HTR-8/SVneo (cell line): ENCODE measurements around the gene SPATA31E1.

ENCODE experiments used
- DNase-seq: peaks from one replicate; pipeline ENCODE4 v3.0.0; 2011; ENCODE audit warnings: low spot score, mixed read lengths; ENCODE audit not compliant: insufficient read length
- FAIRE-seq: peaks from 2 replicates; lab custom pipeline; 2011; peaks lifted over from hg19 to GRCh38; lab: Jason Lieb, UNC

SPATA31E1 gene

DNA sequence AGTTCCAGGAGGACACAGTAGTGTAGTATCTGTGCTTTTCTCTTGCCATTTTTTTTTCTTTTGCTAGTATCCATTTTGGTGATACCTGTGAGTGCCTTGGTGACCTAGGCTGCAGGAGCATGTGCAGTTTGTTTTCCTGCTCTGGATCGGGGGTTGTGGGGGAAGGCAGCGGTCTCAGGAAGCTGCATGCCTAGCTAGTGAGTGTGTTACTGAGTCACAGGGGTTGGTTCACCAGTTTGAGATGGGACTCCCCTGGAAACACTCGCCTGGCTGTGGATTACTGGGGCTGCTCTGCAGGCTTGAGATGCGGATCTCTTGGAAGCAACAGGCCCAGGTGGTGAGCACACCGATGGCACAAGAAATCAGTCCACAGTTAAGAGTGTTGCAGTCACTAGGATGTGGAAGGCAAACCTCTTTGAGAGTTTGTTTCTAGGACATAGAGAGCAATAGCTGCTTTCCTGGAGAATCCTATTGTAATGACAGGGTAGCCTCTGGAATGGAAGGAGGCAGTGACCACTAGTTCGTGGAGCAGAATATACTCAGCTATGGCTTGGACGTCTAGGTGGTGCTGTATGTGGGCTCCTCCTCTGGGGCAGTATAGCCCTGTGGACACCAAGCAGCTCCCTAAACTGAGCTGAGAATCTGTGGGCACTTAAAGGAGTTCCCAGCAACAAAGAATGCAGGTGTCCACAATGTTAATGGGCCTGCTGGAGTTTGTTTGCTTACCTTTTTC is 20.0 kb upstream of the SPATA31E1 start:
- DNase-seq = peak; percentile 27
- FAIRE-seq = peak; percentile 42

DNA sequence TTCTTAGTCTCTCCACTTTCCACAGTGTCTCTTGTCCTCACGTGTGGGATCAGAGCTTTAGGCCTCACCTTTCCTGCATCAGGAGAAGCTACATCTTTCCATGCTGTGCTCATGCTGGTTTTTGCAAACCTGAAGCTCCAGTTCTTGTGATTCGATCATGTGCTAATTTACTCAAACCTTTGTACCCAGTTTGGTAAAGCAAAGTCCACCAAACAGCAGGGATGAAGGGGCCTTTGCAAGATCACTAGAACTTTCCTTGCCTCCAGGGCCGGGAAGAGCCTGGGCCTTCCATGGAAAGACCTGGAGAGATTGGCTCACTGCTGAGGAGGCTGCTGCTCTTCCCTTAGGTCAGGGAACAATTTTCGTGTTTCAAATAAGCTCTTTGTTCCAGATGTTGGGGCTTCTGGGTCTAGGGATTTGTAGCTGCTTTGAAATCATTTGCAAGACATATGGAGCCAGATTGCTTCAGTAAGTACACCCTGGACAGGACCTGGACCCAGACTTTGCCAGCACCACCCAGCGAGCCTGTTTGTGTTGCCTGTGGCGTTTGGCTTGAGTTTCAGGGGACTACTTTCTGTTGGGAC is 18.7 kb upstream of the SPATA31E1 start:
- FAIRE-seq (no peak), DNase-seq (no peak)

DNA sequence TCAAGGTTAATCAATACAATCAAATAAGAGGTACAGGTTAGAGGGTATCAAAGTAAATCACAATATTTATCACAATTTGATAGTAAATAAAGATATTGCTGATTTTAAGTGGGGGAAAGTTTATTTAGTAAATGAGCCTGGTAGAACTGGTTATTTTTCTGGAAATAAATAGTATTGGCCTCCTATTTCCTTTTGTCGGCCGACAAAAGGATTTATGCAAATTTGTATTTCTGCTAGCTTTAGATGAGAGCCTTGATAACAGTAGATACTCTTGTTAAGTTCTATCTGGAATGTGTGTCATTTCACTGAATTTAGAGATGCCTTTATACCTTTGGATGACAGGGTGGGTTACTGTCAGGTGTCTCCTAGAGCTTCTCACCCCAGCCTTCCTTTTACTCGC is 17.8 kb upstream of the SPATA31E1 start:
- FAIRE-seq = no peak
- DNase-seq = no peak

DNA sequence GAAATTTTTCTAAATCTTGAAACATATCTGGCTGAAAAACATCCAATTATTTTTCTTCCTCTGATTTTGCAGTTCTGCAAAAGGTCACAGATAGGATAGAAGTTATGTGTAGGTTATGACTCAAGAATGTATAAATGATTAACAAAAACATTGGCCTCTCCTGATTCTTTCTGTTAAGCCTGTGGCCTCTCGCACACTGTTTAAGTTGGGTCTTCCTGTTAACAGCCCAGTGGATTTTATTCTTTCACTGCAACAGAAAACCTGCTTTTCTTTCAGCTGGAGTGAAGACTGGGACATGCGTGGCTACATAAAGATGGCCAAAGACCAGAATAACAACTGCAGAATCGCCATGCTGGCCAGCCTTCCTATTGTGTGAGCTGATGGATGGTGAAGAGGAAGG is 17.1 kb upstream of the SPATA31E1 start:
- DNase-seq (no peak), FAIRE-seq (no peak)

DNA sequence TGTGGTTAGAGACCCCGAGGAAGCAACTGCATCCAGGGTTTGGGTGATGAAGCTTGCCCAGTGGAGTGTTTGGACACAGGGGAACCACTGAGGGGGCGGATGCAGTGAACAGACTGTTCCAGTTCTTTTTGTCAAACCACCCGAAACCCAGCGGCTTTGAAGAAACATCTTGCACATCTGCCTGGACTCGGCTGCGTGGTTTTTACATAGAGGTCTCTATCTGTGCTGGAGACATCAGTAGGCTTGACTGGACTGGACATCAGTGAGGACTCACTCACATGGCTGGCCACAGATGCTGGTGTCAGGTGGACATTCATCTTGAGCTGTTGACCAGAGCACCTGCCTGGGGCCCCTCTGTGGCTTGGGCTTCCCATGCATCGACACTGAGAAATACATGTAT is 15.3 kb upstream of the SPATA31E1 start:
- DNase-seq (no peak), FAIRE-seq (no peak)

DNA sequence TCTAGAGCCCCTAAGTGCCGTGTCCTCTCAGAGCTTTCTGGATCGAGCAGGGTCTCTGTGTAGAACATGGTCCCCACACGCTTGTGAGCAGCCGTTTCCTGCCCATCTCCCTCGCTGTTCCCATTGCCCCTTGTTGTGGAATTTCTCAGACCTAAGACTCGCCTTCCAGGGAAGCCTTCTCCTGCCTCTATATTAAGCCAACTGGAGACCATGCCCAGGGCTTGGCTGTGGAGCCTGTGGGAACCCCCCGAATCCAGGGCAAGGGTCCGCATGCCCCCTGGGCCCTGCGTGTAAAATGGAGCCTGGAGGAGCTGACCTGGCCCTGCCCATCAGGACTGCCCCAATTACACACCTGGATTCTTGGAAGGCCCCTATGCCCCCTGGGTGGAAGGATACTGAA is 14.5 kb upstream of the SPATA31E1 start:
- FAIRE-seq (no peak), DNase-seq (no peak)

DNA sequence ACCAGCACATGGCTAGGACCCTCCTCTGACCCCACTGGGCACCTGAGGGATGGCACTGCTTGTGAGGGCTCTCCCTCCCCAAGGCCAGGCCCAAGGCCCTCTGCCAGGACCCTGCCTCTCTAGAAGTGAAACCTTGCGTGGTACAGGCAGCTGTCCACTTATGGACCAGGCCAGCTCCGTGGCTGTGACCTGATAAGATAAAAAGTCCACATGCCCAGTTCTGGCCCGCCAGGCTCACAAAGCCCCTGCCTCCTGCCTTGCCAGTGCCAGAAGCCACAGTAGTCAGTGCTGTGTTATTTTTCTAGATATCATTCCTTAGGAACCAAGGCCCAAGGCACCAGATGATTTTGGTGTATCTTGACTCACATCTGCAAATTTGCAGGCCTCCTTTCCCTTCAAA is 14.0 kb upstream of the SPATA31E1 start:
- DNase-seq (no peak), FAIRE-seq (no peak)

DNA sequence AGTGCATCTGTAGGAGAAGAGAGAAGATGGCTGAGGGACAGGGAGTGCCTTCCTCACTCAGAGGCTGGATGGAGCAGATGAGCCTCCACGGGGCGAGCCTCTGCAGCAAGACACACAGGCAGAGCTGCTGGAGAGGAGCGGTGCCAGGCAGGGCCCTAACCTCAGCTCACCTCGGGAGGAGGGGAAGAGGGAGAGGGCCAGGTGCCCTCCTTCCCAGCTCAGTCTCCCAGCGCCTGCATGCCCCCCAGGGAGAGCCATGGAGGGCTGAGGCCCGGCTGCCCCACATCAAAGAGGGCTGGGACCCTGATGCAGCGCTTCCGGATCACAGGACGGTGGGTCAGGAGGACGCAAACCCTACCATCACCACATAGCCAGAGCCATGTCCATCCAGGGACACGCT is 13.6 kb upstream of the SPATA31E1 start:
- FAIRE-seq (no peak), DNase-seq (no peak)

DNA sequence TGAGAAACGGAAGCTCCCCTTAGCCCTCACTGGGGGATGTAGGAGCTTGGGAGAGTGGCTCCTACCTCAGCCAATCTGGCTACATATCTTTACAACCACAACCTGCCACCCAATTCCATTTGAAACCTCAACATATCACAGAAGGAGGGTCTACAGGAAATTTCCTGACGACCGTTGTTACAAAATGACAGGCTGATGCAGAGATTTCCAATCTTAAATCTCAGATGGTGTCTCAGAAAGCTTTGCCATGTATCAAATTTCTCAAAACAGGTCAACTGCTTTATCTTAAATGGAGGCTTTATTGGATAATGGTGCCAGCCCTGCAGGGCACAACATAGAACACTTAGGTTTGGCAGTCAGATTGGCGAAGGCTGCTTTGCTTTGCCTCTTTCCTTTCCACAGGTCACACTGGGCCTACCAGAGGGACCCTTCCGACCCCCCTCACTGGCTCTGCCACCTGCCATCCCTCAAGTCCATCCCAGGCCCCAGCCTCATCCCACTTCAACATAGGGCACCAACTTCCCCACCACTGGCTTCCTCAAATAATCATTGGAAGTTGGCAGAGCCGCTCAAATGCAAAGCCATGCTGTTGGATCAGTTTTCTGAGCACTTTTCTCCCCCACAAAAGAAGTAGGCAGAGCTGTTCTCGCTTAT is 11.1 kb upstream of the SPATA31E1 start:
- DNase-seq (no peak), FAIRE-seq (no peak)

DNA sequence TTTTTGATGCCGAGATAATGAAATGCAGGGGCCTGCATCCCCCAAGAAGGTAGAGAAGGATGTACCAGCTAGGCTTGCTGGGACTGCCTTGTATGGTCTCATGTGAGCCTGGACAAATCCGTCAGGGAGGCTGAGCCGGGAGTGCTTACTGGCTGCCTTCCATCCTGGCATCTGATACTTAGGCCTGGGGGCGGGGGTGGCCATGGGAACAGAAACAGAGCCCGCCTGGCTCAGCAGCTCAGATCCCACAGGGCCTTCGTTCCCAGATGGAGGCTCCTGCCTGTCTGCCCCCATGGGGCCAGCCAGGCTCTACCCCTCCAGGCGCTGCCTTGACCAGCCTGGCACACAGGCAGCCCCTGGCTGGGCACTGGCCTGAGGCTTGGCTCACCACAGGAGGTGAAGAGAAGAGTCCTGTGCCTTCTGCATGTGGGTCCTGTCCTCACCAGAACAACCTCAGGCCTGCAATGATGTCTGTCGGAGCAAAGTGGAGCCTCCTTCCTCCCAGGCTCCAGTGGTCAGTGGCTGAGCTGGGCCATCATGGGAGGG is 10.5 kb upstream of the SPATA31E1 start:
- FAIRE-seq (no peak), DNase-seq (no peak)

DNA sequence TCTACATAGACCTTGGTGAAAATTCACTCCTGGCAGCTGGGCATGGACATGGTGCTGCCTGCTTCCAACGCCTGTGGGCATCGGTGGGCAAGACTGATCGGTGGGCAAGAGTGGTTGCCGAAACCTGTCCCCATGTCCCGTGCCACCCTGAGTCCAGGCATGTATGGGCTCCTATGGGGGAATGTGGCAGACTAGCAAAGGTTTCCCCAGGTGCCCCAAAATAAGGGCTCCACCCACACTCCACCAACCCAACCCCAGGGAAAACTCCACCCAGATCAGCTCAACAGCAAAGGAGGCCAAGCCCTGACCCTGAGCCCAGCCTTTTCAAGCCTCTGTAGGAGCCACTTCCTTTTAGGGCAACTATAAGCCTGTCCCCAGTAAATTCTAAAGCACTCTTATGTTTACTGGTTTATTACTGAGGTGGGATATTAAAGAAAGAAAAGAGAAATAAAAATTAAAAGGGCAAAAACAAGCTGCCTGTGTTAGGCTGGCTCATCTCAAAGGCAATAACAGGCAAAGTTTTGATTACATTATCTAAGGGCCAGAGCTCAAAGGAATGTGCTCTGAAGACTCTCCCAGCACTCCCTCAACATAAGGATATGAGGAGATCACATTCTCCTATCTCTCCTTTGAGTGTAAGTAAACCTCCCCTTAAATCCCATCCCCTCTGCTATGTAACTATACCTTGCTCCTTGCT is 8.9 kb upstream of the SPATA31E1 start:
- FAIRE-seq (no peak), DNase-seq (no peak)

DNA sequence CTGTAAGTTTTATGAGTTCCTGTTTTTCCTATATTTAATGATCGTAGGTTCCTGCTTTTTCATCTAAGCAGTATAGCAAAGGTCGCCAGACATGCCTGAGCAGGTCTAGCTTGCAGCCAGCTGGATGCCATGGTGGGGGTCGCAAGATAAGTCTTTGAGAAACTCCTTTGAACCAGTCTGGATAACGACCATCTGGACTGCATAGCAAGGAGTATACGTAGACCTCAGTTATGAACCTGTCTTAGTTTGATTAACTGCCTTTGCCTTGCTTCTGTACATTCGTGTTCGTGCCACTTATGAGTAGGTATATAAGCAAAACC is 8.4 kb upstream of the SPATA31E1 start:
- FAIRE-seq (no peak), DNase-seq (no peak)

DNA sequence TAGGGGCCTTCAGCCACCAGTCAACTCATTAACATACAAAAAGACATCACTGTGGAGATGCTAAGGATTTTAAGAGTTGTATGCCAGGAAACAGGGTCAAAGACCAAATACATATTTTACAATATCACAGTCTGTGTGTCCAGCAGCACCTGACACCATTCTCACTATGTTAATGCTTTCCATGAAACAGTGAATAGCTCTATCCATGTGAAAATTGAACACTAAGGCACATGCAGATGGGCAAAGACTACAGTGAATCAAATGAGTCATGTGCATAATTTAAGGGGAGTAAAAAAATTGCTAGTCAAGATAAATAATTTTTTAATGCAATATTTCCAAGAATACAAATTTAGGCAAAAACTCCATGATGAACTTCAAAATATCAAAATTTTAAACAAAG is 7.6 kb upstream of the SPATA31E1 start:
- no peak for DNase-seq
- no peak for FAIRE-seq

DNA sequence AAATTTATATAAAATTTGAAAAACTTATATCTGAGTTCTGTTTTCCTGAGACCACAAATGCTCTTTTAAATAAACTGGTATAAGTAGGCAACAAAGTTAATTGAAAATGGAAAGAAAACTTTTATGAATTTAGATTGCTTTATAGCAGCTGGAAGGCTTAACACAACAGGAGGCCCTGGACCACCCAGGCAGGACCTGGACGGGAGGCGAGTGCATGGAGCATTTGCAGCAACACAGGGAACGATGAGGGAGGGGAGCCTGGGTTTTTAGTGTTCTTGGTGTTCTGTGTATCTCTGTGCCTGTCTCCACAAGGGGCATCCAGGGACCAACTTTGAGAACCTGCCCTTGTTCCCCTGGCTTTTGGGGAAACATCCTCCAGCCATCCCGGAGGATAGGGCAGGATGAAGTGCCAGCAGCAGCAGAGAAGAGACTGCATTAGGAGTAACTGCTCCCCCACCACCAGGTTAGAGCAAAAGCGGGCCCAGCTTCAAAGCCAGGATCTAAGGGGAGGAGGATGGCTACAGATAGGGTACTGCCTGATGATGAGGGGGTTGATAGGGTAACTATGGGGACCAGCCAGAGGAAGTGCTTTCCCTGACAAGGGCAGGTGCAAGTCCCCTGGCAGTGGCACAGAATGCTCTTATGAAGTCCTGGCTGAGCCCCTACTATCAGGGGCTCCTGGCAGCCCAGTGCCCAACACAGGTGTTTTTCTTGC is 6.7 kb upstream of the SPATA31E1 start:
- no peak for FAIRE-seq

DNA sequence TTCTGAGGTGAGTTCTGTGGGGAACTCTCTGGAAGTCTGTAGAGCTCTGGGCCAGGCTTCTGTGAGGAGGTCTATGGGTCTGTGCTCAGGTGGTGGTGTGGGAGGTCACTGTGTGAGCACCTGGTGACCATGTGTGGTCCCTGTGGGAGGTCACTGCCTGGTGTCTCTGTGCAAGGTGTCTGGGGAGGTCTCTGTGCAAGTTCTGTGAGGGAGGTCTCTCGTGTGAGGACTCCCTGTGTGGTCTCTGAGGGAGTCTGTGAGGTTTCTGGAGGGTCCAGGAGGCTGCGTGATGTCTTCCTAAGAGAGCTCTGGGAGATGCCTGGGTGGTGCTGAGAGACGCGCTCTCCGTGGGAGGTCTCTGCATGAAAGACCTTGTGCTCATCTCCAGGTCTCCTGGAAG is 6.0 kb upstream of the SPATA31E1 start:
- FAIRE-seq = no peak
- no peak for DNase-seq

More for the DNA sequence above, 6.7 kb upstream of the SPATA31E1 start:
- DNase-seq = no peak

DNA sequence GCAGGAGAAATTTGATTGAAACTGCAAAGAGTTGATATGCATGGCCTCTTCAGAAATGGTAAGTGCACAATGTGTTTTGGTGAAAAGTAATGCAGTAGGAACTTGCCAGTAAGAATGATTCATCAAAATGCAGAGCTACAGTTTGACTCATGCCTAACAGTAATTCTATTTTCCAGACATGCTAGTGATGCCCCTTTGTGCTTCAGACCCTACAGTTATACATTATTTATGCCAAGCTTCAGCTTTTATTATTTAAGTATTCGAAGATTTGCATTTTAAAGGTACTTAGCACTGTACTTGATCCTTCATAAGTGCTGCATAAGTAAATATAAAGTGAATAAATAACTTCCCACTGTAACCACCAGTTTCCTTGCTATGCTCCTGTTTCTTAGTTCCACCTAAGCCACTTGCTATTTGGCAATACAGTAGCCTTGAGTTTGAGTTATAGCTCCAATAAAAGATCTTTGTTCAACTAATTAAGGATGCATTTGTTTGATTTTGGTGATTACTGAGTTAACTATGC is 3.6 kb upstream of the SPATA31E1 start:
- DNase-seq (no peak), FAIRE-seq (no peak)

DNA sequence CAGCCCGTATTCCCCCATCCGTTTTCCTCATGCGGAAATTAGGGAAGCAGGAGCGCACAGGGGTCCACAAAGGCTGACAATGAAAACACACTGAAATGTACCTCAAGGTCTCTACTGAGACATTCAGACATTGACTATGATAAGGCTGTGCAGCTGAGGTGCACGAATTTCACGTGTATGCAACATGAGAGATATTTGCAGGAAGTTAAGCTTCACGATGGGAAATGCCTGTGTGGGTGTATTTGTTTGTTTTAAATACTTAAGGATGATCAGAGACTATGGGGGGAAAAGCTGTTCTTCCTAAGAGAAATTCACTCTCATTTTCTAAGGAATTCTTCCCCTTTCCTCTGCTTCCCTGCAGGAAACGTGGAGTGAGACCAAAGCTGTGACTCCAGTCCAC is 2.6 kb upstream of the SPATA31E1 start:
- DNase-seq = no peak
- no peak for FAIRE-seq

DNA sequence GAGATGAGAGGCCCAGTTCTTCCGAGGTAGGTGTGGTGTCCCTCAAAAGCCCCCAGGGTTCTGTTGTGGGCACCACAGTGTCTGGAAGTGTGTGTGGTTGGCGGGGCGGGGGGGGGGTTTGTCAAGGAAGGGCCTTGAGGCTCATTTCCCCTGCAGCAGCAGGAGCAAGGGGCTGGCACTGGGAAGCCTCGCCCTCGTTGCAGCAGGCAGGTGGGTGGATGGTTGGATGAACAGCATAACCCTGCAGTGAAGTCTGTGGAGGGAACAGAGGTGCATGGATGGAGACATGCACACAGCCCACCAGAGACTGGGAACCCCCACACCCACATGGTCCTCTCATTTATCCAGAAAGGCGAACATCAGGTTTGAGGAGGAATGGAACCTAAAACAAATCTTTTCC is 2.0 kb upstream of the SPATA31E1 start:
- DNase-seq (no peak), FAIRE-seq (no peak)

DNA sequence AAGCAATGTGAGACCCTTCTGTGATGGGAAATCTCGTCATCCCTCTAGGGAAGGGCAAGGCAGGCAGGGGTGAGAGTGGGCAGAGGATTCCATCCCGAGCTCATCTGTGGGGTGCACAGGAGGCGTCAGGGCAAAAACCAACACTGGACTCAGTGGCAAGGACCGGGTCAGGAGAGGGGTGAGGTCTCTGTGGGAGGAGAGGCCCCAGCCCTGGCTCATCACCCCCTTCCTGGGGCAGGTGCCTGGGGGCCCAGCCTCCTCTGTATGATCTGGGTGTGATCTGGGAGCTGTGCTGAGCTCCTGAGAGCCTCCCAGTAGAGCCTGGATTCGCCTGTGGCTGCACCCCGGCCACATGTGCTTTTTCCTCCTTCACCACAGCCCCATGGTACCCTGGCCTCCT is 597 bp downstream of the SPATA31E1 start:
- DNase-seq = no peak
- FAIRE-seq = no peak

DNA sequence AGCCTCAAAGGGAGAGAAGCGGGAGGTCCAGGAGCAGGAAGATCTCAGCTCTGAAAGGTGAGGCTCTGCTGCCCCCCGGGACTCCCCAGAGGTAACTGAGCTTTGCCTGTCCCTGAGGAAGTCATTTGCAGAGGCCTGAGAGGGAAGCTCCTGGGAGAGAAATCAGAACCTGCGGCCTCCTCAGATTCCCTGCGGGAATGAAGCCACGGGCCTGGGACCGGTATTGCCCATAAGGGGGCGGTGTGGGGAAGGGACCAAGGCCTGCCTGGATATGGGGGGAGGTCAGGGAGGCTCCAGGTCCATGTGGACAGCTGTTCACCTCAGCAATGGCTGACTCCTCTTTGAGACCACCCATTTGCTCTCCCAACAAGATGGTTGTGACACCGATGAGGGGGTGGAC is 1.3 kb downstream of the SPATA31E1 start:
- DNase-seq (no peak), FAIRE-seq (no peak)
